GM18858 (cell line): Measurements from ENCODE around the gene B3GALT5.

Experiments
- ATAC-seq: cut with Tn5 transposase; IDR thresholded peaks from one replicate; pipeline ENCODE4 v1.9.1; 2021; ENCODE audit not compliant: unreplicated experiment

The B3GALT5 gene

GRCh38 chr21:39604951-39605350, 7.8 kb upstream of the B3GALT5 start:
- no peak for ATAC-seq

DNA sequence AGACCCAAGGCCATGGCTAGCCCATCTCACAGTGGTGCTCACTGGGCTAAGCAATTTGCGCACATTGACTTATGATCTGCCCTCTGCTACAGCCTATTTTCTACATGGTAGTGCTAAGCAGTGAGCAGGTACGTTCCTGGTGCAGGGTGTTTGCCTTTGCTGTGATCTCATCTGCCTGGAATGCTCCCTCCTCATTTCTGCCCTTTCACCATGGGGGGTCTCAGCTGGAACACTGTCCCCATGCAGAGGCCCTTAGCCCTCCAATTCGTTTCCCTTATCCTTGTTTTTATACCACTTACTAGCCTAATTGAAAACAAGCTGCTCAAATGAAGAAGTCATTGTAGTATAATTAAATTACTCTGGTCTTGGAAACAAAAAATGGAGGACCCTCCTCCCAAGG, 2.0 kb upstream of the B3GALT5 start:
- no peak for ATAC-seq

DNA sequence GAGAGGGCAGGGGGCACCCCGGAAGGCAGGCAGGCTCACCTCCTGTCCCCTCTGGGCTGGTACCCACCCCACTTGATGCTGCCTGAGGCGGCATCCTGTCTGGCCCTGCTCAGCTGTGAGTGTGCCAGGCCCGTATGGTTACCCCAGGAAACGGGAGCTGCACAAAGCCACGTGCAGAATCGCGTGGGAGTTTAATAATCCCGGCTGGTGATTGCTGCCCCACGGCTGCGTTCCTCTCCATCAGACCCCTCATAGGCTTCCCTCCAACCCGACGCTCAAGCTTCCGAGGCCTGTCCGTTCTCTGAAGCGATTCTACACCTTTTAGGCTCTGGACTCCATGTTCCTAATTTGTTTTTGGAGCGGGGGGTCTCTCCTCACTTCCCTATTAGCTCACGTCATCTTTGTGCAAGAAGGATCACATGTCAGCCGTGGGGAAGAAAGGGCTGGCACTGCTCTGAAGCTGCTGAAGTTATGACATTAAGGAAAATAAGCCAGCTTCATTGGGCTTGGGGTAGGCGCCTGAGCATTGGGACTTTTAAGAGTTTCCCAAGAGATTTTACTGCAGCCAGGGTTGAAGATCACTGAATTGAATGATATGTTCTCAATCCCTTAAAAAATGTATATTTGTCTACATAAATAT, 1.1 kb upstream of the B3GALT5 start:
- ATAC-seq, result no peak

DNA sequence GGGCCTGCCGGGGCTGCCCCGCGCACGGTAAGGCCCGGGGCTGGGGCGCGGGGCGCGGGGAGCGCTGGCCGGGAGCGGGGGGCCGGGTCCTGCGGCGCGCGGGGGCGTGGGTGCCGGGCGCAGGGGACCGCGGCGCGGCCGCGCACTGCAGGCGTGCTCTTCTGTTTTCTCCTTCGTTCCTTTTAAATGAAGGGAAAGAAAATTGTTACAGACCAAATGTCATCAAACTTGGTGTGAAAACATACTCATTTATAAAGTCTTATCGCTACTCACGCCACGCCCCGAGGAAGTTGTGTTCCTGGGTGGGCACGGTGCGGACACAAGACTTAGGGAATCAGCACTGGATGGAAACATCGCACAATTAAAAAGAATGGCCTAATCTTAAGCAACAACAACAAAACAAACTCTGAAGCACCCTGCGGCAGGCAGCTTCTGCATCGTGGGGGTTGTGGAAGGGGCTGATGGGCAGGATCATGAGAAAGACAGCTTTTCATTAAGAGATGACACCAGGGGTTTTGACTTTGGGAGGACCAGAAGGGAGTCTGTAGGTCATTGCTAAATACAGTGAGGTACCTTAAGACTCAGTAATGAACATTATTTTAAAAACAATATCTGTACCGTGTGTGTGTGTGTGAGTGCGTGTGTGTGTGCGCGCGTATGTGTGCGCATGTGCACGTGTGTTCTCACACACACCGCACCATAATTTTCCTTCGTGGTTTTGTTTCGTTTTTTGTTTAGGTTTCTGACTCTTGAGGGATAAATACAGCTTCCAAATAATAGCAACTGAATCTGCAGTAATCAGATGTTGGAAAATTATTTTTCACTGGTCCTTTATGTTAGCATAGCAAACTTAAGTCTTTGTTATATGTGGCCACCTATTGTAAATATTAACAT, 548 bp downstream of the B3GALT5 start:
- ATAC-seq, result no peak

DNA sequence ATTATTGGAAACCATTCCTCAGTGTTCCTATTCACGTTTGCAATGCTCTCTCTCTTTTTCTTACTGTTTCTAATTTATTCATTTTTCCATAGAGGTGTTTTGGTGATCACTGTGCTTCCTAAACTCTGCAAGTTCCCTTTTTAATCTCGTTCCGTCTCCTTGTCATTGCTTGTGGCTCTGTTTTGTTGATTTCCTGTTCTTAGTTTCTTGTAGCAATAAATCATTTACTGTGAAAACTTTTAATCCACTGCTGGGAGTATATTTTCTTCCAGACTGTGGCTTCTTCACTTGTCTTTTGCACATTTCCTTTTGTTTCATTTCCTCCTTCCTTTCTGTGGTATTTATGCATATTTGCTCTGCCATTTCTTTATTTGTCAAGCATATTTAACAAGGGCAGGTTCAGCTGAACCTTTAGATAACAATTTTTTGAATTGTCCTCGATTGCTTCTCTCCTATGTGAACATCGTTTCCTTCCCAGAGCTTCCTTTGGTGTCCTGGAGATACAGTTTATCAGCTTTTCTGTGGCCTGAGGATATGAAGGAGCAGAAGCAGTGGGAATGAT, 3.6 kb downstream of the B3GALT5 start:
- no peak for ATAC-seq

DNA sequence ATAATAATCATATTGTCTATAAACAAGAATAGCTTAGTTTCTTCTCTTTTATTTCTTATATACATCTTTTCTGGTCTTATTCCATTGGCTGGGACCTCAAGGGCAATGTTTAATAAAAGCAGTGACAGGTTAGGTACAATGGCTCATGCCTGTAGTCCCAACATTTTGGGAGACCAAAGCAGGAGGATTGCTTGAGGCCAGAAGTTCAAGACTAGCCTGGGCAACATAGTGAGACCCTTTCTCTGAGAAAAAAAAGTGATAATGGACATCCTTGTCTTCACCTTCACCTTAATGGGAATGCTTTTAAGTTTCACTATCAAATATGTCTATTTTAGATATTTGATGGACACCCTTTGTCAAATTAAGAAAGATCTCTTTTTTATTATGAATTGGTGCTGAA, 8.1 kb downstream of the B3GALT5 start:
- no peak for ATAC-seq

GRCh38 chr21:39625211-39625895, 12.6 kb downstream of the B3GALT5 start:
- ATAC-seq, result no peak

GRCh38 chr21:39628385-39628784, 15.6 kb downstream of the B3GALT5 start:
- ATAC-seq, result no peak

- ATAC-seq, result no peak
These were observed 17.5 kb downstream of the B3GALT5 start for GRCh38 chr21:39630191-39630591.

DNA sequence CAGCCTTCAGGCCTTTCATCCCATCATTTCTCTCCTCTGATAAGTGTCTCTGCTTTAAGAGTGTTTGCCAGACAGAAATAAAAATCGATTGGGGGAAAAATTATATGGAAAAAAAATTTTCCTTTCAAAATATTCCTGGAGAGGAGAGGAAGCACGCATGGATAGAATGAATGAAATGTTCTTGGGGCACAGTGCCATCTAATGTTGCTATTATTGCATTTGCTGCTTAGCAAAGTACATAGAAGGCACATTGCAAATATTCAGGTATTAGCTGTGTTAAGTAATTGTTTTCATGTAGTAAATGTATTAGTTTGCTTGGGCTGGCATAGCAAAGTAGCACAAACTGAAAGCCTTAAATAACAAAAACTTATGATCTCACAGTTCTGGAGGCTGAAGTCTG, 18.1 kb downstream of the B3GALT5 start:
- ATAC-seq, result no peak

GRCh38 chr21:39631842-39632562, 19.3 kb downstream of the B3GALT5 start:
- no peak for ATAC-seq

DNA sequence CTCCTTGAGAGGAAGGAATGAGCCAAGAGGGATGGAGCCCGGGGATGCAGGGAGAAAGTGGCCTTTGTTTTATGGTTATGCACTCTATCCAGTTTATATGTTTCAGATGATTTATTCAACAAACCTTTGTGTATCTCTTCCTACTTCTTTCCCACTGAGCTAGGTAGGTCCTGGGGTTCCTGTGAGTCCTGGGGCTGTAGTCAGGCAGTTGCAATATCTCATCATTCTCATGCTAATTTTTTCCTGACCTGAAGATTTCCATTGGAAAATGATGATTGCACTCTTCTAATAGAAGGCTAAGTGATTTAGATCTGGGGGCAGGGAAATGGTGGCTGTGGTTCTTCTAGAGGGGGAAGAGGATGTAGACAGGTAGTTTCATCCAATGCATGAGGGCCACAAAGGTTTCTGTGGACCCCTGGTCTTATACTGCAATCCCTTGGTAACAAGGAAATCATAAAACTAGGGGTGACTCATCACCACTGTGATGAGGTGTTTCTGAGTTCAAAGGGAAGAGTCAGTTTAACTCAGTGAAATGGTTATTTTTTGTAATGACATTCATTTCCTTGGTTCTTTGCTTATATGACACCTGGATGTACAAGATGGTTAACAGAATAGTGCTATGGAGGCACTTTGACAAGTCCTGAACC, 20.2 kb downstream of the B3GALT5 start:
- no peak for ATAC-seq

DNA sequence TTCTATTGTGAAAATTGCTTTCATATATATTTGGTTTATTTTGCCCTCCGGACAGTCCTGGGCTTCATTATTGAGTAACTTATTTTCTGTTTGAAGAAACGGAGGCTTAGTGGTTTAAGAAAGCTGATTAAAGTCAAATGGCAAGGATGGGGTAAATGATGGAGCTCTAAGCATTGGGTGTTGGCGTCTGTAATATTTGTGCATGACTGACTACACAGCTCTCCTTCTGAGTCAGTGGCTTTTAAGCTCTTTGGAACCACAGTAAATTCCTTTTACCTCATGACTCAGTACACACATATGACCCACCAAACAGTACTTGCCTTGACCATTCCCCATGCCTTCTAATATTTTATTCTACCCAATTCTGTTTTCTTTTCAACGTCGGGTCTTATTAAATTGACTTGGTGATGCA, 21.0 kb downstream of the B3GALT5 start:
- ATAC-seq, result no peak

DNA sequence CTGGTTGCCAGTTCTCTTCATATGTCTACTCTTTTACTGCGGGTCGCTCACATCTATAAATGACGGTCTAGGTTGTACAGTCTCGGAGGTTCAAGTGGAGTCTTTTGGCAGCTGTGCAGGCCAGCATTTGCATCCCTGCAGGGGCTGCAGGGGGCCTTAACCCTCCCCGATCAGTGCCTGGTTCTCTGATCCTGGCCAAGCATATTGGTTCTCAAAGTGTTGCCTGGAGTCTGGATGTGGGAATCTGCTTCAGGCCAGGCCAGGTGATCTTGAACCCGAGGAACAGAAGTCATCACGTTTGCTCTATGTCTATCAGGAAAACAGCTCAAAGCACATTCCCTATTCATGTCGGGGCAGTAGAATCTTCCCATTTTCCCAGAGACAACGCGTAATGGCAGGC, 21.8 kb downstream of the B3GALT5 start:
- ATAC-seq, result no peak

DNA sequence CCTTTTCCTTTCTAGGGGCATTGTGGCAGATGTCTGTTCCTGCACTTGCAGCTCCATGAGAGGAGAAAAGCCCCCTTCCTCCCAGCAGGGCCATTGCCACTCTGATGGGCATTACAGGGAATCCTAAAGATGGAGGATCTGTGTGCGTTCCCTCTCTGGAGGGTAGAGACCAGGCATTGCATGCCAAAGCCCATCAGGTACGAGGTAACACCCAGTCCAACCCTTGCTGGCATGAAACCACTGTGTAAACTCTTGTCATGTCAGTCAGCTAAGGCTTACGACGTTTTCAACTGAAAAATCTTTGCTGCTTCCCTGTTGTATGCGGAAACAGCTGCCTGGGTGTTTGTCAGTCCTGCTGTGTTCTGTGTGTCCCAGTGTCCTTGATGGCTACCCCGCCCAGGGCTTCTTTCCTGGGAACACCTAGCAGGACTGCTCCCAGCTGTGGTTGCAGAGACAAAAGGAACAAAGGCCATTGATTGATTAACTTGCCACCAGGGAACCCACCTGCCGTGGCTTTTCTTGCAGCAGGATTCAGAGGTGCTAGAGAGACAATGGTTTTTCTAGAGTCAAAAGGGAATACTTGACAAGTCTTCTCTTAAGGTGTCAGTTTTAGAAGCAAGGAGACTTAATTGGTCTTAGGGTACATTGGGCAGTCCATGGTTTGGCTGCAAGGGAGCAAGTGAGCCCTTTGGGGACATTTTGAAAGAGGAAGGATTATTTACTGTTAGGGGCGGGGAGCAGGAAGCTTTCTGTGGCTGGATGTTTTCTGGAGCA, 24.6 kb downstream of the B3GALT5 start:
- no peak for ATAC-seq

GRCh38 chr21:39637971-39638240, 25.2 kb downstream of the B3GALT5 start:
- ATAC-seq, result no peak

DNA sequence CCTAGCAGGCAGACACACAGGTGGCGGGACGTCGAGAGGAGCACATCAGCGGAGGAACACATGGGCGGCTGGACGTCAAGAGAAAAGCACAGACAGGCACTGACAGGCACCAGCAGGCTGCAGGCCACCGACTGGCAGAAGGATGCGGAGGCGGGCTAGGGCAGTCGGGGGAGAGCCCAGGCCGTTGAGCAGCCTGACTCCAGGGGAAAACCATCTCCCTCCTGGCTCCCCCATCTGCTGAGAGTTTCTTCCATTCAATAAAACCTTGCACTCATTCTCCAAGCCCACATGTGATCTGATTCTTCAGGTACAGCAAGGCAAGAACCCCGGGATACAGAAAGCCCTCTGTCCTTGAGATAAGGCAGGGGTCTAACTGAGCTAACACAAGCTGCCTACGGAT, 25.5 kb downstream of the B3GALT5 start:
- ATAC-seq, result no peak

- no peak for ATAC-seq
These were observed 28.0 kb downstream of the B3GALT5 start for GRCh38 chr21:39640754-39641153.

- no peak for ATAC-seq
These were observed 29.2 kb downstream of the B3GALT5 start for GRCh38 chr21:39641827-39642450.
